ENCODE results near the gene WEE2. TPM values are rescaled to one million over a fixed set of nuclear protein-coding genes. Genes with fewer than 3 reads are reported as not detected.

Gene WEE2
- total and polyA plus RNA-seq, 2 of the 13 experiments (the other 11 are each of a cell fraction or from before 2014, with no cell fraction given), result not detected

DNA sequence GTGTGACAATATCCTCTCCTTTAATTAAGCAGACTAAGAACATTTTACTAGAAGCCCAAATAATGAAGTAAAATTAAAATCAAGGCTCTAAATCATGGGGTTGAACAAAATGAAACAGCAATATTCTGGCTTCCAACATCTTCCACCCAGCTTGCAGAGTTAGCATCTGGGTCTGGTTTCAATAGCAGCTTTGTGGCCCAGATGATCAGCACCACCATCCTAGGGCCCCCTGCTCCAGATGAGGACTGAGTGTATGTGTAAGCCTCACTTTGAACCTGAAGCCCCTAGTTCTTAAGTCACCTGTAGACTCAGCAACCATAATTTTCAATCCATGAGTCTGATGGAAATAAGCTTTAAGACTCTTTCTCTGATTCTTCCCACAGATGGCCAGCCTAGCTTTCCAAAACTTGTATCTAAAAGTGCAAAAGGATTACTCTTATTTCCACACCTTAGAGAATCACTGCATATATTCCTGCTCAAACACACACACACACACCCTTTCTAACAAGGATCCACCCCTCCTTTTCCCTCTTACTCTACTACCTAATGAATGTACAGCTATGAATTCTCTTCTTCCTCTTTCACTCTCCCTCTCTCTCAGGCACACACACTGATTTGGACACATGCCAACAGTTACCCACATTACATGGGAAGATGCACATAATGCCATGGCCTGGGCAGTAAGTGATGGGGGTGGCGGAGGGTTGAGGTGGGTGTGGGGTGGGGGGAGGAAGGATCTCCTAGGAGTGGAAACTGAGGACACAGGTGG is 9.7 kb upstream of the WEE2 start:
- CTCF ChIA-PET (ENCODE audit: low intra/inter-chr PET ratio, low total read pairs), result no interaction called here
- Histone ChIP-seq H3K36me3 (replicated peaks in 1 of 2; ENCODE audit: control insufficient read depth in 1 of 2, insufficient read depth in 2 of 2, low read length in 2 of 2) (no peaks in the 10 kb centered on the region), H3K9me3 (ENCODE audit: low read length) (no peaks in the 10 kb centered on the region), H3K27me3 (ENCODE audit: control insufficient read depth in 1 of 2, insufficient read depth in 2 of 2, low read length in 2 of 2) (peaks cover 0 to 5% of the 10 kb centered on the region in 2 experiments; a peak in 1 of 5 replicates), H2AFZ (ENCODE audit: low read length) (no peak overlapping the region), H3K27ac (ENCODE audit: extremely low read length, insufficient read depth, low read length) (no peak overlapping the region), H3K4me3 (replicated peaks in 1 of 3; ENCODE audit: insufficient read depth in 1 of 3, low read depth in 2 of 3, low read length in 3 of 3) (no peak overlapping the region), H4K20me1 (ENCODE audit: insufficient read depth, low read length) (0 out of 2 replicates have a peak, but pooled peaks cover 2% of the 10 kb centered on the region), H3K4me2 (ENCODE audit: low read depth, low read length) (no peak overlapping the region), H3K4me1 (ENCODE audit: insufficient read depth, low read length) (peaks cover 50% of the 10 kb centered on the region), H3K79me2 (ENCODE audit: insufficient read depth, low read length) (no peaks in the 10 kb centered on the region), H3K9ac (ENCODE audit: insufficient read depth, low read depth, low read length) (no peak overlapping the region)
- FAIRE-seq (no peak), ATAC-seq (no peak), DNase-seq (ENCODE audit: low spot score) (no peak)
- WGBS (ENCODE audit: low lambda C conversion rate), result 96% methylated on average over 1 of the region's 1 CpG
- POLR2A ChIA-PET, result no interaction called here
- in situ Hi-C loops (cut with HindIII; ENCODE audit: extremely low pct_ligation_motif_present, low pct_unique_long_range_greater_than_20kb), result no loop called here
- TF ChIP-seq RBM39 (IDR thresholded peaks at IDR 0.05; ENCODE audit: low read depth, low read length, poor library complexity, severe bottlenecking) (no peak), ZNF552 (CRISPR knock-in tag; IDR thresholded peaks at IDR 0.05; ENCODE audit: borderline replicate concordance) (no peak), ZNF468 (CRISPR knock-in tag; IDR thresholded peaks at IDR 0.05) (no peak), SMAD9 (CRISPR knock-in tag; IDR thresholded peaks at IDR 0.05) (no peak), MIXL1 (CRISPR knock-in tag; IDR thresholded peaks at IDR 0.05) (no peak), MLX (CRISPR knock-in tag; IDR thresholded peaks at IDR 0.05) (no peak), CCDC6 (CRISPR knock-in tag; IDR thresholded peaks at IDR 0.05) (no peak), ATF7 (IDR thresholded peaks at IDR 0.05) (no peak), ATF7 (CRISPR knock-in tag; IDR thresholded peaks at IDR 0.05) (no peak), KDM3A (CRISPR knock-in tag; IDR thresholded peaks at IDR 0.05; ENCODE audit: low read depth) (no peak), MAFF (IDR thresholded peaks at IDR 0.05; ENCODE audit: low read depth, low read length) (no peak), ARHGAP35 (CRISPR knock-in tag; IDR thresholded peaks at IDR 0.05; ENCODE audit: borderline replicate concordance) (no peak), RARG (CRISPR knock-in tag; IDR thresholded peaks at IDR 0.05; ENCODE audit: low read depth) (no peak), CCAR2 (optimal IDR thresholded peaks at IDR 0.05; ENCODE audit: low read depth, low read length) (no peak), NR2F2 (IDR thresholded peaks at IDR 0.05; ENCODE audit: borderline replicate concordance, low read depth) (no peak)
- TF ChIP-seq, protein P1, sequence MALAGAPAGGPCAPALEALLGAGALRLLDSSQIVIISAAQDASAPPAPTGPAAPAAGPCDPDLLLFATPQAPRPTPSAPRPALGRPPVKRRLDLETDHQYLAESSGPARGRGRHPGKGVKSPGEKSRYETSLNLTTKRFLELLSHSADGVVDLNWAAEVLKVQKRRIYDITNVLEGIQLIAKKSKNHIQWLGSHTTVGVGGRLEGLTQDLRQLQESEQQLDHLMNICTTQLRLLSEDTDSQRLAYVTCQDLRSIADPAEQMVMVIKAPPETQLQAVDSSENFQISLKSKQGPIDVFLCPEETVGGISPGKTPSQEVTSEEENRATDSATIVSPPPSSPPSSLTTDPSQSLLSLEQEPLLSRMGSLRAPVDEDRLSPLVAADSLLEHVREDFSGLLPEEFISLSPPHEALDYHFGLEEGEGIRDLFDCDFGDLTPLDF (CRISPR knock-in tag; IDR thresholded peaks at IDR 0.05), result no peak
- intact Hi-C loops (cut with micrococcal nuclease; ENCODE audit: unreplicated experiment), result no loop called here
- BruUV-seq (replicated peaks), result no TSS peak
